Mammary epithelial cell (primary cell): ENCODE measurements around the gene COL23A1.

ENCODE experiments used
- EZH2 ChIP-seq: IDR thresholded peaks from 2 replicates; pipeline ENCODE4 v1.6.1; 2012; ENCODE audit warnings: low read length, inconsistent platforms, borderline replicate concordance
- TF ChIP-seq, protein P1 (sequence below), 2 donors: IDR thresholded peaks in 1 of 2; conservative IDR thresholded peaks in 1 of 2; 2 replicates each; pipeline ENCODE4 v1.5.1; 2011 to 2012; ENCODE audit warnings: inconsistent platforms in 2 of 2, low read length in 2 of 2, mild to moderate bottlenecking in 2 of 2, control low read depth in 1 of 2, low read depth in 1 of 2; ENCODE audit not compliant: insufficient read depth in 1 of 2; ENCODE audit errors: extremely low read depth in 1 of 2

DNA sequence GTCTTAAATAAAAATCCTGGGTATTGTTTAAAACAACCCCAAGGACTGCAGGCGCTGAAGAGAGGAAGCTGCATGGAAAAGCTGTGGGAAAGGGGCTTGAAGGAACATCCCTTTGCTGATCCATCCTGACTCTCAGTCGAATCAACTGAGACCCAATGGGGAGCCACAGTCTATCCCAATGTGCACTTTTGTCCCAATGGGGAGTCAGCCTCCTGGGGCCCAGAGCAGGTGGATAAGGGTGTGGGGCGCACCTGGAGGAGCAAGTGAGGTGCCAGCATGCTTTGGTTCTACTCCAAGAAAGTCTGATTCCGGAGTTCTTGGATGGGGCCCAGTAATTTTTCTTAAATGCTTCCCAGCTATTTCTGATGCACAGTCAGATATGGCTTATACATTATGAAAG is 118.1 kb downstream of the COL23A1 start:
- TF ChIP-seq, protein P1, sequence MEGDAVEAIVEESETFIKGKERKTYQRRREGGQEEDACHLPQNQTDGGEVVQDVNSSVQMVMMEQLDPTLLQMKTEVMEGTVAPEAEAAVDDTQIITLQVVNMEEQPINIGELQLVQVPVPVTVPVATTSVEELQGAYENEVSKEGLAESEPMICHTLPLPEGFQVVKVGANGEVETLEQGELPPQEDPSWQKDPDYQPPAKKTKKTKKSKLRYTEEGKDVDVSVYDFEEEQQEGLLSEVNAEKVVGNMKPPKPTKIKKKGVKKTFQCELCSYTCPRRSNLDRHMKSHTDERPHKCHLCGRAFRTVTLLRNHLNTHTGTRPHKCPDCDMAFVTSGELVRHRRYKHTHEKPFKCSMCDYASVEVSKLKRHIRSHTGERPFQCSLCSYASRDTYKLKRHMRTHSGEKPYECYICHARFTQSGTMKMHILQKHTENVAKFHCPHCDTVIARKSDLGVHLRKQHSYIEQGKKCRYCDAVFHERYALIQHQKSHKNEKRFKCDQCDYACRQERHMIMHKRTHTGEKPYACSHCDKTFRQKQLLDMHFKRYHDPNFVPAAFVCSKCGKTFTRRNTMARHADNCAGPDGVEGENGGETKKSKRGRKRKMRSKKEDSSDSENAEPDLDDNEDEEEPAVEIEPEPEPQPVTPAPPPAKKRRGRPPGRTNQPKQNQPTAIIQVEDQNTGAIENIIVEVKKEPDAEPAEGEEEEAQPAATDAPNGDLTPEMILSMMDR (conservative IDR thresholded peaks at IDR 0.05 in 1 of 2, IDR thresholded peaks at IDR 0.05 in 1 of 2; ENCODE audit: extremely low read depth in 1 of 2, insufficient read depth in 1 of 2, low read depth in 1 of 2, low read length in 2 of 2), result no peak
- no peak for TF ChIP-seq EZH2
